GM12873 (cell line): ENCODE results near the gene HMG20B.

Source experiments
- TF ChIP-seq, protein P1 (sequence below): IDR thresholded peaks from 2 replicates; pipeline ENCODE4 v1.5.1; 2012; ENCODE audit warnings: low read depth, mild to moderate bottlenecking, moderate library complexity, low read length, control low read depth; ENCODE audit not compliant: insufficient read depth; ENCODE audit errors: missing control alignments

Gene HMG20B

DNA sequence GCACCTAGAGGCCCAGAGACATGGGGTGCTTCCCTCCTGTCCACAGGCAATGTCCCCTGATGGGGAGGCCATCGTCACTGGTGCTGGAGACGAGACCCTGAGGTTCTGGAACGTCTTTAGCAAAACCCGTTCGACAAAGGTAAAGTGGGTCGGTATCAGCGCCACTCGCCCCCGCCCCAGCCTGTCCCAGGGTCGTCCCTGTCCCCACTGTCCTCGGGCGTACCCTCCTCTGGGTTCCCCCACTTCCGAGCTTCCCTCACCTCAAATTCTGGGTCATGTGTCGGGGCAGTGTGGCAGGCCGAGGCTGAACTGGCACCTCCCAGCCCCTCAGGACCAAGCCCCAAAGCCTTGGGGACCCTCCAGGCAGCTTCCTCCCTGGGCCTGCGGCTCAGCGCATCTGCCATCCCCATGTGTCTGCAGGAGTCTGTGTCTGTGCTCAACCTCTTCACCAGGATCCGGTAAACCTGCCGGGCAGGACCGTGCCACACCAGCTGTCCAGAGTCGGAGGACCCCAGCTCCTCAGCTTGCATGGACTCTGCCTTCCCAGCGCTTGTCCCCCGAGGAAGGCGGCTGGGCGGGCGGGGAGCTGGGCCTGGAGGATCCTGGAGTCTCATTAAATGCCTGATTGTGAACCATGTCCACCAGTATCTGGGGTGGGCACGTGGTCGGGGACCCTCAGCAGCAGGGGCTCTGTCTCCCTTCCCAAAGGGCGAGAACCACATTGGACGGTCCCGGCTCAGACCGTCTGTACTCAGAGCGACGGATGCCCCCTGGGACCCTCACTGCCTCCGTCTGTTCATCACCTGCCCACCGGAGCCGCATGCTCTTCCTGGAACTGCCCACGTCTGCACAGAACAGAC, 38.1 kb upstream of the HMG20B start:
- TF ChIP-seq, protein P1, sequence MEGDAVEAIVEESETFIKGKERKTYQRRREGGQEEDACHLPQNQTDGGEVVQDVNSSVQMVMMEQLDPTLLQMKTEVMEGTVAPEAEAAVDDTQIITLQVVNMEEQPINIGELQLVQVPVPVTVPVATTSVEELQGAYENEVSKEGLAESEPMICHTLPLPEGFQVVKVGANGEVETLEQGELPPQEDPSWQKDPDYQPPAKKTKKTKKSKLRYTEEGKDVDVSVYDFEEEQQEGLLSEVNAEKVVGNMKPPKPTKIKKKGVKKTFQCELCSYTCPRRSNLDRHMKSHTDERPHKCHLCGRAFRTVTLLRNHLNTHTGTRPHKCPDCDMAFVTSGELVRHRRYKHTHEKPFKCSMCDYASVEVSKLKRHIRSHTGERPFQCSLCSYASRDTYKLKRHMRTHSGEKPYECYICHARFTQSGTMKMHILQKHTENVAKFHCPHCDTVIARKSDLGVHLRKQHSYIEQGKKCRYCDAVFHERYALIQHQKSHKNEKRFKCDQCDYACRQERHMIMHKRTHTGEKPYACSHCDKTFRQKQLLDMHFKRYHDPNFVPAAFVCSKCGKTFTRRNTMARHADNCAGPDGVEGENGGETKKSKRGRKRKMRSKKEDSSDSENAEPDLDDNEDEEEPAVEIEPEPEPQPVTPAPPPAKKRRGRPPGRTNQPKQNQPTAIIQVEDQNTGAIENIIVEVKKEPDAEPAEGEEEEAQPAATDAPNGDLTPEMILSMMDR, result no peak

DNA sequence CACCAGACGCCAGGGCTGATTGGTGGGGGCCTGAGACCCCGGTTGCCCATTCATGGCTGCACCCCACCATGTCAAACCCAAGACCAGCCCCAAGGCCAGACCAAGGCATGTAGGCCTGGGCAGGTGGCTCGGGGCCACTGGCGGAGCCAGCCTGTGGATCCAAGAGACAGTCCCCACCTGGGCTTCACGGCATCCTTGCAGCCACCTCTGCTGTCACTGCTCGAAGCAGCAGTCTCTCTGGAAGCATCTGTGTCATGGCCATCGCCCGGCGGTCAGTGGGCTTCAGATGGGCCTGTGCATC, 37.6 kb upstream of the HMG20B start:
- TF ChIP-seq, protein P1, result no peak

DNA sequence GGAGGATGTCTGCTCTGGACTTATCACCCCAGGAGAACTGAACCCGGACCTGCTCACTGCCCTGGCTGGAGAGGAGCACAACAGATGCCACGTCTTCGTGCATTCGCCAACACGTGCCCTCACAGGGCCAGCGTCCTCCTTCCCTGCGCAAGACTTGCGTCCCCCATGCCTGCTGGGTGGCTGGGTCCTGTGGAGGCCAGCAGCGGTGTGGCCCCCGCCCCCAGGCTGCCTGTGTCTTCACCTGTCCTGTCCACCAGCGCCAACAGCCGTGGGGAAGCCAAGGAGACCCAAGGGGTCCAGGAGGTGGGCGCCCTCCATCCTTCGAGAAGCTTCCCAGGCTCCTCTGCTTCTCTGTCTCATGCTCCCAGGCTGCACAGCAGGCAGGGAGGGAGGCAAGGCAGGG, 37.2 kb upstream of the HMG20B start:
- TF ChIP-seq, protein P1, result no peak

DNA sequence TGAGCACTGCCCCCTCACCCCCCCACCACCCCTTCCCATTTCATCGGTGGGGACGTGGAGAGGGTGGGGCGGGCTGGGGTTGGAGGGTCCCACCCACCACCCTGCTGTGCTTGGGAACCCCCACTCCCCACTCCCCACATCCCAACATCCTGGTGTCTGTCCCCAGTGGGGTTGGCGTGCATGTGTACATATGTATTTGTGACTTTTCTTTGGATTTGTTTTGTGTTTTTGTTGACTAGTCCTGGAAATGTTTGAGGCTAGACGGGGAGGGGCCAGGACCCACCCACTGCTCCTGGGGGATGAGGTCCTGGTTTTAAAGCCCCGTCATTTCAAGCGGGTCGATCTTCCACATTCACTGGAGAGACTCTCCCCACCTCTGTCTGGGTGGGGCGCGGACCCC, 36.8 kb upstream of the HMG20B start:
- TF ChIP-seq, protein P1, result no peak

DNA sequence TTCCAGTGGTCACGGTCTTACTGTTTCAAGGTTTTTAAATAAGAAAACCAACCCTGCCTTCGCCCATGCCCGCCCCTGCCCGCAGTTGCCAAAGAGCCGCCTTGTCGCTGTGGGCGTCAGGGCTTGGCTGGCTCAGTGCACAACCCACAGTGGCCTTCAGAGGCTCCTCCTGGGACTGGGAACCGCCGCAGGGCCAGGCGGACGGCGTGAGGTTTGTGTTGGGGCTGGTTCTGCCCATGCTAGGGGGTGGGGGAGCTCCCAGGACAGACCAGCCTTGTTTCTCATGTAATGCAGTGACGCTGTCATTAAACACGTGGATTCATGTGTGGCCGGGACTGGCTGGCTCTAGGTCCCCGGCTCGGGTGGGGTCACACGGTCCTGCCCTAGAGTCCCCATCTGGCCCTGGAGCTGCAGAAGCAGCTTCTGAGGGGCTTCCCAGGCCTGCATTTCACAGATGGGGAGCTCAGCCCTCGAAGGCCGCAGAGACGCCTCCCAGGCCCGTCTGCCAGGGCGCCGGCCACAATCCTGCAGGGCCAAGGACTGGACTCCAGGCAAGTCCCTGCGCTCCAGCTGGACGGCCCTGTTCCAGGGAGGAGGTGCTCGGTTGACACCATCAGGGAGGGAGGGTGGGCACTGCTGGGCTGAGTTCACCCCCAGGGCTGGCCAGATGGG, 36.2 kb upstream of the HMG20B start:
- TF ChIP-seq, protein P1, result no peak

DNA sequence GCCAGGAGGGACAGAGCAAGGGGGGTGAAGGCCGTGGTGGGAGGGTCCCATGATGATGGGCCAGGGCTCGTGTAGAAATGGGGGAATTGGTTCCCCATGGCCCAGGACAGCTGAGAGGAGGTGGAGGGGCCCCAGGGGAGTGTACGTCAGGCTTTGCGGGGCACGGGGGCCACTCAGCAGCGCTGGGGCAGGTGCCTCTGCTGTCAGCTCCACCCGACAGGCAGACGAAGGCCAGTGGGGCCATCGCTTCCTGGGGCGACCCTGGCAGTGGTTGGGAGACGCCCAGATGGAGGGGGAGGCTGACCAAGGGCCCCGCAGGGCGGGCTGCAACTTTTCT, 35.7 kb upstream of the HMG20B start:
- TF ChIP-seq, protein P1, result no peak

DNA sequence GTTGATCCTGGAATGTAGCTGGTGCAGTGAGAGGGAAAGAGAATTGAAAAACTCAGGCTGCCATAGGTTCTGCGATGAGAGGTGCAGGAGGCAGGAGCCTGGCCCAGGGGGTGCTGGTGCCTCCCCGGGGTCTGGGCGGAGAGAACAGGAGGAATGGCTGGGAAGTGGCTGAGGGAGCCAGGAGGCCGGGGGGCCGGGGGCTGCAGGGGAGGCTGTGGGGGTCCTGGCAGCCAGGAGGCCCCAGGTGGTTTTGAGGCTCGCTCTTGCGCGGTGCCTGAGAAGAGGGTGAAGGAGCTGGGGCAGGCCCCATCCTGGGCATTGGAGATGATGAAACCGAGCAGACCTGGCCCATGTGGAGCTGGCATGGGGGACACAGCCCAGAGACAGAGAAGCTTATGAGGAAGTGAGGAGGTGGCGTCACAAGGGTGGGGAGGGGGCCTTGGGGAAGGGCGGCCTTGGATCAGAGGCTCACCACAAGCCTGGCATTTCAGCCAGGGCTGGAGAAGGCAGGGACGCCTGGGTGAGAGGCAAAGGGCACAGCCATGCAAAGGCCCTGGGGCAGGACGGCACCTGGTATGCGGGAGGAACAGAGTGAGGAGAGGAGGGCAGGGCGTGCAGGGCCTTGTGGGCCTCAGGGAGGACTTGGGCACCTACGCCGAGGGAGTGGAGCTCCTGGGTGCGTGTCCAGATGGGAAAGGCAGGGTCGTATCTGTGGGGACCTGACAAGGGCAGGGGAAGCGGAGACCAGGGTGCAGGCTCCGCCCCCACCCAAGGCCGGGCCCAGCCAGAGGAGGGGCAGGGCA, 35.1 kb upstream of the HMG20B start:
- TF ChIP-seq, protein P1, result no peak
